DOHH2 (cell line): ENCODE data around the gene GTF2F2.

Source experiments
- H3F3A ChIP-seq: fragments of 200-600 bp; sonication (generic), shearing (Covaris generic); 2 replicates; pipeline ENCODE4 v1.6.0; 2016; ENCODE audit warnings: antibody characterized with exemption, mild to moderate bottlenecking; ENCODE audit not compliant: control insufficient read depth, insufficient read depth
- H3K27ac ChIP-seq: fragments of 200-600 bp; sonication (generic); 2 replicates; pipeline ENCODE4 v1.5.1; 2014; ENCODE audit warnings: low read depth, mild to moderate bottlenecking, low read length, moderate library complexity
- H3K27me3 ChIP-seq: fragments of 200-600 bp; sonication (generic); 2 replicates; pipeline ENCODE4 v1.6.1; 2014; ENCODE audit warnings: mild to moderate bottlenecking, low read length, mixed read lengths; ENCODE audit not compliant: control insufficient read depth
- H3K36me3 ChIP-seq: fragments of 200-600 bp; sonication (generic); 2 replicates; pipeline ENCODE4 v1.6.1; 2014; ENCODE audit warnings: mild to moderate bottlenecking, low read length, moderate library complexity, mixed read lengths; ENCODE audit not compliant: control insufficient read depth
- H3K4me1 ChIP-seq: fragments of 200-600 bp; sonication (generic); 2 replicates; pipeline ENCODE4 v1.6.1; 2014; ENCODE audit warnings: mild to moderate bottlenecking, low read length, mixed read lengths; ENCODE audit not compliant: control insufficient read depth
- H3K4me2 ChIP-seq: fragments of 200-600 bp; sonication (generic); 2 replicates; pipeline ENCODE4 v1.6.0; 2014; ENCODE audit warnings: mild to moderate bottlenecking, low read length, moderate library complexity
- H3K4me3 ChIP-seq: fragments of 200-600 bp; sonication (generic); 2 replicates; pipeline ENCODE4 v1.5.1; 2014; ENCODE audit warnings: mild to moderate bottlenecking, low read length, mixed read lengths
- H3K79me2 ChIP-seq: fragments of 200-600 bp; sonication (generic); 2 replicates; pipeline ENCODE4 v1.6.1; 2014; ENCODE audit warnings: mild to moderate bottlenecking, low read length, mixed read lengths; ENCODE audit not compliant: control insufficient read depth
- H3K9me2 ChIP-seq: fragments of 200-600 bp; sonication (generic); replicated peaks from 2 replicates; pipeline ENCODE4 v1.6.1; 2014; ENCODE audit warnings: mild to moderate bottlenecking, low read length, mixed read lengths; ENCODE audit not compliant: control insufficient read depth
- H3K9me3 ChIP-seq: fragments of 200-600 bp; sonication (generic); 2 replicates; pipeline ENCODE4 v1.6.1; 2014; ENCODE audit warnings: antibody characterized with exemption, low read length, mixed read lengths; ENCODE audit not compliant: control insufficient read depth, insufficient read depth
- H4K20me1 ChIP-seq: fragments of 200-600 bp; sonication (generic); 2 replicates; pipeline ENCODE4 v1.6.0; 2014; ENCODE audit warnings: low read depth, mild to moderate bottlenecking, antibody characterized with exemption, low read length, moderate library complexity; ENCODE audit not compliant: control insufficient read depth, insufficient read depth
- CTCF ChIP-seq: fragments of 200-600 bp; sonication (generic); IDR thresholded peaks from one replicate; pipeline ENCODE4 v1.5.1; 2014; ENCODE audit warnings: antibody characterized with exemption, mild to moderate bottlenecking, low read depth, low read length; ENCODE audit not compliant: poor library complexity, severe bottlenecking
- EZH2phosphoT487 ChIP-seq: fragments of 200-600 bp; sonication (generic); IDR thresholded peaks from 2 replicates; pipeline ENCODE4 v1.6.1; 2017; ENCODE audit warnings: borderline replicate concordance, mild to moderate bottlenecking, antibody characterized with exemption, low read length, moderate library complexity, mixed read lengths

GTF2F2 gene

DNA sequence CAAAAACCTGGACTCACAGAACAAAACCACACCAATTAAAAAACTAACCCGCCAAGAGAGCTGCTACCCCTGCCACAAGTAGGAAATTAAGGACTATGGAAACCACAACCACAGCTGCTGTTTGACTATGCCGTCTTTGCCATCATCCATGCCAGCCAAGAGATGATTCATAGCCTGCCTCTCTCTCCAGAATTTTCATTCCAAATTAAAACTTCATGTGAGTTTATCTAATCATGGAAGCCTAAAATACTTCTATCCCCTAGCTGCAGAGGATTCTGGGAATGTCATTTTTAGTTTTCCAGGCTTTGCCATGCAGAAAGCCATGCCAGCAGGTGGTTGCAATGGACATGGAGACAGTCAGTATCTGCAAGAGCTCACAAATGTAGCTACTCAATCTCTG lies 27.6 kb upstream of the GTF2F2 start:
- no peaks in the 10 kb centered on the region for H3K36me3 ChIP-seq
- no peak overlapping the region for H3K27ac ChIP-seq
- H3K4me2 ChIP-seq: no peak overlapping the region
- no peak for TF ChIP-seq EZH2phosphoT487
- no peak for TF ChIP-seq CTCF
- H3K4me1 ChIP-seq: peaks cover 1% of the 10 kb centered on the region
- no peaks in the 10 kb centered on the region for H3K79me2 ChIP-seq
- H3K27me3 ChIP-seq: no peaks in the 10 kb centered on the region
- no peaks in the 10 kb centered on the region for H3K9me2 ChIP-seq
- H3K9me3 ChIP-seq: no peaks in the 10 kb centered on the region
- no peak overlapping the region for H3K4me3 ChIP-seq
- no peaks in the 10 kb centered on the region for H3F3A ChIP-seq
- no peaks in the 10 kb centered on the region for H4K20me1 ChIP-seq

DNA sequence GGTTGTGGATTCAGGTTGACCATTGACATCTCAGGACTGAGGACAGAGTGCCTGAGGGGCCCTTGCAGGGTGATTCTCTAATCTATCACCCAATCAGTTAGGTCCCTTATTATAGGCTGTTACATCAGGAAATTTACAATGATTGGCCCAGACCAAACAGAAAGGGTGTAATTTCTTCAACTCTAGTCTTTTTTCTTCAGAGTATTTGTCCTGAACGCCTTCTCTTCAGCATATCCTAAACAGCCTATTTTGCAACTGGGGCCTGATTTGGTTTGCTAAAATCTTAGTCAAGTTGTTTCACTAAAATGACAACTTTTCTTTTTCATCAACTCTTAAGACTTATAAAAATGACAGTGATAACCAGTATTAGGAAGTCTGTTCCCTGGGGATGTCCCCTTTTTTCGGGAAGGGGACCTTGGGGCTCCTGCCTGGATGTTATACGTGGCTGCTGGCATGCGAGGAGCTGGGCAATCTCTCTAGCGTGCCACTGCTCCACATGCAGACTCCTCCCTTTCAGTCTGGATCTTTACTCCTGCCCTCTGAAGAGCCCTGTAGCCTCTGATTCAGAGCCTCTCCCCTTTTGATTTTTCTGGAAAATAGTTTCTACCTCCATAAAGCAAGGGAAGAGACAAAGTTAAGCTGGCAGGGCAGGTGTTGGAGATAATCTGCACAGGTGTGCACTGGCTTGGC lies 19.6 kb upstream of the GTF2F2 start:
- Histone ChIP-seq H3K79me2 (no peaks in the 10 kb centered on the region), H3K9me3 (no peaks in the 10 kb centered on the region), H3F3A (no peaks in the 10 kb centered on the region), H3K36me3 (no peaks in the 10 kb centered on the region), H3K27me3 (peaks cover 3% of the 10 kb centered on the region; the same call in 1 of the 2 replicates), H3K9me2 (no peaks in the 10 kb centered on the region), H4K20me1 (no peaks in the 10 kb centered on the region), H3K4me3 (no peak overlapping the region), H3K27ac (no peak overlapping the region), H3K4me1 (peaks cover 6% of the 10 kb centered on the region), H3K4me2 (no peak overlapping the region)
- no peak for TF ChIP-seq CTCF
- no peak for TF ChIP-seq EZH2phosphoT487

DNA sequence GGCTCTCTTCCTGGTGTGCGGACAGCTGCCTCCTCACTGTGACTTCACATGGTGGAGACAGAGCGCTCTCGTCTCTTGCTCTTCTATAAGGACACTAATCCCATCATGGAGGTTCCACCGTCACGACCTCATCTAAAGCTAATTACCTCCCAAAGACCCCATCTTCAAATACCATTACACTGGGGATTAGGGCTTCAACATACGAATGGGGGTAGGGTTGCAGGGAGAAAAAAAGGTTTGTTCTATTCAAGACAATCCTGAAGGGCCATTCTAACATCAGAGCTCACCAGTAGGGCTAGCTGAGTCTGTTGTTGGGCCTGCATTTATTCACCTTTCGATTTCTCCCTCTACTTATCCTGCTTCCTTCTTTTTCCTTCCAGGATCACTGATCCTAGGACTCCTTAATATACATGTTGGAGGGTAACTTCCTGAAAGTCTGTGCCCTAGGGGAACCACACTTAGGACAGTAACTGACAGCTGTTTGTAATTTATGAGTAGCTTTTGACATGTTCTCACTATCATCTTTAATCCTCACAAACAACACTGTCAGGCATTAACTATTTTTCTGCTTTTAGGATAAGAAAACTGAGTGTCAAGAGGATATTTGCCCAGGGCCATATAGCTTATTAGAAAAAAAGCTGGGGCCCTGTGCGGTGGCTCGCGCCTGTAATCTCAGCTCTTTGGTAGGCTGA lies 18.8 kb upstream of the GTF2F2 start:
- no peak overlapping the region for H3K4me3 ChIP-seq
- H3K9me3 ChIP-seq: no peaks in the 10 kb centered on the region
- H3K27ac ChIP-seq: no peak overlapping the region
- H3K4me2 ChIP-seq: no peak overlapping the region
- no peaks in the 10 kb centered on the region for H3K79me2 ChIP-seq
- no peak for TF ChIP-seq CTCF
- TF ChIP-seq EZH2phosphoT487: no peak
- peaks cover 6% of the 10 kb centered on the region for H3K4me1 ChIP-seq
- peaks cover 3% of the 10 kb centered on the region; the same call in 1 of the 2 replicates for H3K27me3 ChIP-seq
- no peaks in the 10 kb centered on the region for H3K36me3 ChIP-seq
- H3F3A ChIP-seq: no peaks in the 10 kb centered on the region
- H3K9me2 ChIP-seq: no peaks in the 10 kb centered on the region
- no peaks in the 10 kb centered on the region for H4K20me1 ChIP-seq
